Mesendoderm (in vitro differentiated cells): Measurements from ENCODE around the gene CTNNA3.

Experiments used
- DNase-seq: peaks from one replicate; pipeline ENCODE4 v3.0.0; 2013
- H2AK5ac ChIP-seq: 2 replicates; pipeline ENCODE4 v1.6.1; 2013; ENCODE audit warnings: low read length, inconsistent platforms
- H2BK120ac ChIP-seq: 2 replicates; pipeline ENCODE4 v1.6.1; 2013; ENCODE audit warnings: low read depth, mild to moderate bottlenecking, low read length, moderate library complexity, mixed read lengths
- H2BK15ac ChIP-seq: replicated peaks from 2 replicates; pipeline ENCODE4 v1.6.1; 2013; ENCODE audit warnings: low read depth, mild to moderate bottlenecking, moderate library complexity
- H2BK5ac ChIP-seq: 2 replicates; pipeline ENCODE4 v1.6.1; 2013; ENCODE audit warnings: low read length, inconsistent platforms
- H3K18ac ChIP-seq: 2 replicates; pipeline ENCODE4 v1.6.1; 2013; ENCODE audit warnings: mild to moderate bottlenecking, low read length, mixed read lengths
- H3K23ac ChIP-seq: one replicate; pipeline ENCODE4 v1.6.1; 2013; ENCODE audit warnings: low read length
- H3K27ac ChIP-seq: 2 replicates; pipeline ENCODE4 v1.5.1; 2013; ENCODE audit warnings: low read depth, mild to moderate bottlenecking, inconsistent platforms, low read length, moderate library complexity
- H3K27me3 ChIP-seq: 2 replicates; pipeline ENCODE4 v1.6.1; 2013; ENCODE audit warnings: low read length, control low read depth, mild to moderate bottlenecking, inconsistent platforms; ENCODE audit not compliant: insufficient read depth, poor library complexity
- H3K36me3 ChIP-seq: 2 replicates; pipeline ENCODE4 v1.6.1; 2013; ENCODE audit warnings: low read length, inconsistent platforms; ENCODE audit not compliant: control insufficient read depth, insufficient read depth
- H3K4ac ChIP-seq: one replicate; pipeline ENCODE4 v1.6.1; 2013; ENCODE audit warnings: low read depth, mild to moderate bottlenecking, low read length, moderate library complexity
- H3K4me1 ChIP-seq: 2 replicates; pipeline ENCODE4 v1.6.1; 2013; ENCODE audit warnings: low read depth, low read length, inconsistent platforms; ENCODE audit not compliant: control insufficient read depth
- H3K4me2 ChIP-seq: 2 replicates; pipeline ENCODE4 v1.6.1; 2013; ENCODE audit warnings: low read length
- H3K4me3 ChIP-seq: 2 replicates; pipeline ENCODE4 v1.5.1; 2013; ENCODE audit warnings: mild to moderate bottlenecking, low read length
- H3K56ac ChIP-seq: one replicate; pipeline ENCODE4 v1.6.1; 2013; ENCODE audit warnings: low read length
- H3K79me1 ChIP-seq: 2 replicates; pipeline ENCODE4 v1.6.1; 2013; ENCODE audit warnings: low read length, inconsistent platforms
- H3K79me2 ChIP-seq: 2 replicates; pipeline ENCODE4 v1.6.1; 2013; ENCODE audit warnings: mild to moderate bottlenecking, low read length; ENCODE audit not compliant: control insufficient read depth, insufficient read depth
- H3K9ac ChIP-seq: 2 replicates; pipeline ENCODE4 v1.6.1; 2013; ENCODE audit warnings: low read length, inconsistent platforms
- H4K5ac ChIP-seq: one replicate; pipeline ENCODE4 v1.6.1; 2013; ENCODE audit warnings: low read length
- H4K8ac ChIP-seq: one replicate; pipeline ENCODE4 v1.6.1; 2013; ENCODE audit warnings: low read depth, mild to moderate bottlenecking, control low read depth, low read length, moderate library complexity
- WGBS: extraction: QIAGEN DNeasy Blood & Tissue Kit; methylation state at CpG from one replicate; pipeline ENCODE4 v1.1.7; 2013; ENCODE audit warnings: low lambda C conversion rate, missing lambda C conversion rate; ENCODE audit not compliant: insufficient coverage; ENCODE audit errors: extremely low coverage; 5-methylcytosine and 5-hydroxymethylcytosine counted together

Gene CTNNA3

GRCh38 chr10:66916030-66916429 lies 780.0 kb downstream of the CTNNA3 start:
- H4K8ac ChIP-seq = no peak overlapping the region
- H2AK5ac ChIP-seq = no peak overlapping the region
- no peak overlapping the region for H3K9ac ChIP-seq
- H3K27ac ChIP-seq = no peak overlapping the region
- H3K36me3 ChIP-seq = no peaks in the 10 kb centered on the region
- H3K4me3 ChIP-seq = no peak overlapping the region
- H2BK15ac ChIP-seq = no peak overlapping the region
- no peaks in the 10 kb centered on the region for H3K4me1 ChIP-seq
- H3K79me2 ChIP-seq = no peaks in the 10 kb centered on the region
- H3K27me3 ChIP-seq = no peaks in the 10 kb centered on the region
- DNase-seq = no peak
- no peak overlapping the region for H4K5ac ChIP-seq
- H3K79me1 ChIP-seq = no peaks in the 10 kb centered on the region
- no peak overlapping the region for H3K18ac ChIP-seq
- H2BK5ac ChIP-seq = no peak overlapping the region
- H3K56ac ChIP-seq = no peak overlapping the region
- no peak overlapping the region for H2BK120ac ChIP-seq
- H3K4me2 ChIP-seq = no peak overlapping the region
- no peak overlapping the region for H3K23ac ChIP-seq
- WGBS = no CpG with 5 or more reads among the region's 2 CpGs
- no peak overlapping the region for H3K4ac ChIP-seq

- Histone ChIP-seq H4K8ac (no peak overlapping the region), H3K4me1 (no peaks in the 10 kb centered on the region), H2BK5ac (no peak overlapping the region), H3K56ac (no peak overlapping the region), H3K79me2 (no peaks in the 10 kb centered on the region), H2AK5ac (no peak overlapping the region), H2BK15ac (no peak overlapping the region), H3K23ac (no peak overlapping the region), H3K27ac (no peak overlapping the region), H3K27me3 (no peaks in the 10 kb centered on the region), H2BK120ac (no peak overlapping the region), H3K4ac (no peak overlapping the region), H3K18ac (no peak overlapping the region), H3K79me1 (no peaks in the 10 kb centered on the region), H4K5ac (no peak overlapping the region), H3K4me2 (no peak overlapping the region), H3K9ac (no peak overlapping the region), H3K4me3 (no peak overlapping the region), H3K36me3 (no peaks in the 10 kb centered on the region)
- no CpG with 5 or more reads among the region's 5 CpGs for WGBS
- no peak for DNase-seq
These were observed 785.3 kb downstream of the CTNNA3 start for GRCh38 chr10:66910671-66911070.

- H3K4me3 ChIP-seq = no peak overlapping the region
These were observed 803.1 kb downstream of the CTNNA3 start for GRCh38 chr10:66892871-66893270.

GRCh38 chr10:66888237-66888636 lies 807.8 kb downstream of the CTNNA3 start:
- Histone ChIP-seq H3K27ac (no peak overlapping the region), H3K23ac (no peak overlapping the region), H3K36me3 (no peaks in the 10 kb centered on the region), H3K79me1 (no peaks in the 10 kb centered on the region), H2BK15ac (no peak overlapping the region), H3K9ac (no peak overlapping the region), H3K4ac (no peak overlapping the region), H3K79me2 (no peaks in the 10 kb centered on the region), H3K4me1 (no peaks in the 10 kb centered on the region), H2BK120ac (no peak overlapping the region), H2AK5ac (no peak overlapping the region), H3K27me3 (no peaks in the 10 kb centered on the region), H3K4me3 (no peak overlapping the region), H3K4me2 (no peak overlapping the region), H4K8ac (no peak overlapping the region), H3K18ac (no peak overlapping the region), H2BK5ac (no peak overlapping the region), H3K56ac (no peak overlapping the region), H4K5ac (no peak overlapping the region)
- DNase-seq = no peak
- no CpG with 5 or more reads among the region's 1 CpG for WGBS

More at GRCh38 chr10:66892871-66893270, 803.1 kb downstream of the CTNNA3 start:
- H4K5ac ChIP-seq = no peak overlapping the region
- no peak overlapping the region for H2BK120ac ChIP-seq
- no peak overlapping the region for H3K56ac ChIP-seq
- H3K27me3 ChIP-seq = no peaks in the 10 kb centered on the region
- H2AK5ac ChIP-seq = no peak overlapping the region
- H4K8ac ChIP-seq = no peak overlapping the region
- no peak for DNase-seq
- no peak overlapping the region for H2BK15ac ChIP-seq
- H3K9ac ChIP-seq = no peak overlapping the region
- no peaks in the 10 kb centered on the region for H3K36me3 ChIP-seq
- H3K79me1 ChIP-seq = no peaks in the 10 kb centered on the region
- no peak overlapping the region for H3K4ac ChIP-seq
- H3K79me2 ChIP-seq = no peaks in the 10 kb centered on the region
- H3K4me1 ChIP-seq = no peaks in the 10 kb centered on the region
- no peak overlapping the region for H2BK5ac ChIP-seq
- WGBS = no CpG with 5 or more reads among the region's 2 CpGs
- no peak overlapping the region for H3K4me2 ChIP-seq
- H3K18ac ChIP-seq = no peak overlapping the region
- H3K23ac ChIP-seq = no peak overlapping the region
- no peak overlapping the region for H3K27ac ChIP-seq

- Histone ChIP-seq H3K27ac (no peak overlapping the region), H3K4me1 (no peaks in the 10 kb centered on the region), H4K5ac (no peak overlapping the region), H4K8ac (no peak overlapping the region), H2AK5ac (no peak overlapping the region), H3K4ac (no peak overlapping the region), H3K18ac (no peak overlapping the region), H2BK15ac (no peak overlapping the region), H2BK5ac (no peak overlapping the region), H3K56ac (no peak overlapping the region), H3K79me1 (no peaks in the 10 kb centered on the region), H3K27me3 (no peaks in the 10 kb centered on the region), H3K4me2 (no peak overlapping the region), H2BK120ac (no peak overlapping the region), H3K9ac (no peak overlapping the region), H3K79me2 (no peaks in the 10 kb centered on the region), H3K23ac (no peak overlapping the region), H3K36me3 (no peaks in the 10 kb centered on the region), H3K4me3 (no peak overlapping the region)
- DNase-seq = no peak
These were observed 809.1 kb downstream of the CTNNA3 start for GRCh38 chr10:66886848-66887247.

GRCh38 chr10:66882271-66882670 lies 813.7 kb downstream of the CTNNA3 start:
- no peak overlapping the region for H2AK5ac ChIP-seq
- no CpG with 5 or more reads among the region's 2 CpGs for WGBS
- H3K27me3 ChIP-seq = no peaks in the 10 kb centered on the region

More at GRCh38 chr10:66882271-66882670, 813.7 kb downstream of the CTNNA3 start:
- Histone ChIP-seq H2BK15ac (no peak overlapping the region), H4K5ac (no peak overlapping the region), H3K18ac (no peak overlapping the region), H3K4me2 (no peak overlapping the region), H3K36me3 (no peaks in the 10 kb centered on the region), H3K4me1 (no peaks in the 10 kb centered on the region), H3K79me2 (no peaks in the 10 kb centered on the region), H3K27ac (no peak overlapping the region), H3K79me1 (no peaks in the 10 kb centered on the region), H3K23ac (no peak overlapping the region), H2BK5ac (no peak overlapping the region), H3K56ac (no peak overlapping the region), H3K9ac (no peak overlapping the region), H3K4me3 (no peak overlapping the region), H4K8ac (no peak overlapping the region), H3K4ac (no peak overlapping the region), H2BK120ac (no peak overlapping the region)
- no peak for DNase-seq
